DMS114 treated with DMSO at 0.1 percent for 48 hours (cell line): ENCODE results near the gene PYCR2.
"Not testable (repeated sequence)": the region's sequence is repeated elsewhere in the genome, so short reads cannot be mapped to it uniquely, and the experiment has no call there.

Source experiments
- DNase-seq: peaks from one replicate; lab custom pipeline; 2025; ENCODE audit not compliant: unreplicated experiment; lab: John Stamatoyannopoulos, UW

Gene PYCR2

GRCh38 chr1:225923692-225924555 is at the start of gene PYCR2:
Gene PYCR2 (minus strand): TSS chr1:225924250. CDS start chr1:225924110, 140 bp downstream.
- DNase-seq = peak; percentile 86

DNA sequence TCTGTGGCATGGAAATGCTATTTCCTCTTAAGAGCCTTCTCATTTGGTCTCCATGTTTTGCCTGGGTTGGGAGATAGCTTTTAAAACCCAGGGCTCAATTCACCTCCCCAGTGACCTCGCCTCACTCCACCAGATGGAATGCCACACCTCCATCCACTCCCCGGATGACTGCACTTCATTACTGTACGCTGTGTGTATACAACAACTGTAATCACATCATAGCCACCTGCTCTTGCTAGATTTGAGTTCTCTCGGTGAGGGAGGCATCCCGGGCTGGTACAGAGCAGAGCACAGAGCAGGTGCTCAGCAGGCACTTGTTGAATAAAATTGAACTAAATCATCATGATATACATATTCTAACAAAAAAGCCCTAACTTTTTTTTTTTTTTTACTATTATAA is 49.1 kb upstream of the PYCR2 start:
- DNase-seq = no peak

- no peak for DNase-seq
These were observed 48.5 kb upstream of the PYCR2 start for GRCh38 chr1:225972344-225973152.

GRCh38 chr1:225970592-225971157 is 46.6 kb upstream of the PYCR2 start:
- DNase-seq = not testable (repeated sequence)

GRCh38 chr1:225969751-225970150 is 45.7 kb upstream of the PYCR2 start:
- not testable (repeated sequence) for DNase-seq

DNA sequence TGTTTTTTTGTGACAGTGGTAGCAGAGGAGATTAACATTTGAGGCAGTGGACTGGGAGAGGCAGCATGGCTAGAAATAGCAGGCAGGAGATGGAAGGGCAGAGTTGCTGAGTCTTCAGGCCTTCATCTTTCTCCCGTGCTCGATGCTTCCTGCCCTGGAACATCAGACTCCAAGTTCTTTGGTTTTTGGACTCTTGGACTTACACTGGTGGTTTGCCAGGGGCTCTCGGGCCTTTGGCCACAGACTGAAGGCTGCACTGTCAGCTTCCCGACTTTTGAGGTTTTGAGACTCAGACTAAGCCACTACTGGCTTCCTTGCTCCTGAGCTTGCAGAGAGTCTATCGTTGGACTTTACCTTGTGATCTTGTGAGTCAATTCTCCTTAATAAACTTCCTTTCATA is 41.2 kb upstream of the PYCR2 start:
- no peak for DNase-seq

DNA sequence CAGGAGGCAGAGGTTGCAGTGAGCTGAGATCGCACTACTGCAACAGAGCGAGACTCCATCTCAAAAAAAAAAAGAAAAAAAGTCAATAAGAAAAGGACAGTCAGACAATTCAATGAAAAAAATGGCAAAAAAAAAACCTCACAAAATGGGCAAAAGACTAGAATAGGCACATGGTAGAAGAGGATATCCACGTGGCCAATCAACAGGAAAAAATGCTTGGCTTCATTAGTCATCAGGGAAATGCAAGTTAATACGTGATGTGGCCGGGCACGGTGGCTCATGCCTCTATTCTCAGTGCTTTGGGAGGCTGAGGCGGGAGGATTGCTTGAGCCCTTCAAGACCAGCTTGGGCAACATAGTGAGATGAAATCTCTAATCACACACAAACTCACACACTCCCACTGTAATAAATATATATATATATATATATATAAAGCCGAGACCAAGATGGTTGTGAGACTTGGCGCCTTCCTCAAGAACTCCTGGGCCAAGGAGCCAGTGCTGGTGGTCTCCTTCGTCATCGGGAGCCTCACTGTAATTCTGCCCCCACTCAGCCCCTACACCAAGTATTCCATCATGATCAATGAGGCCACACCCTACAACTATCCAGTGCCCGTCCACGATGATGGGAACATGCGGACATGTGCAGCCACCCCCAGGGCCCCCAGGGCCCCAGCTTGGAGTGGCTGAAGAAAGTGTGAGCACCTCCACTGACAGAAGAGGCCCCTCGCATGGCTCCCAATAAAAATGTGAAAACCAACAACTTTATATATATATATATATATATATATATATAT is 39.9 kb upstream of the PYCR2 start:
- DNase-seq = no peak

DNA sequence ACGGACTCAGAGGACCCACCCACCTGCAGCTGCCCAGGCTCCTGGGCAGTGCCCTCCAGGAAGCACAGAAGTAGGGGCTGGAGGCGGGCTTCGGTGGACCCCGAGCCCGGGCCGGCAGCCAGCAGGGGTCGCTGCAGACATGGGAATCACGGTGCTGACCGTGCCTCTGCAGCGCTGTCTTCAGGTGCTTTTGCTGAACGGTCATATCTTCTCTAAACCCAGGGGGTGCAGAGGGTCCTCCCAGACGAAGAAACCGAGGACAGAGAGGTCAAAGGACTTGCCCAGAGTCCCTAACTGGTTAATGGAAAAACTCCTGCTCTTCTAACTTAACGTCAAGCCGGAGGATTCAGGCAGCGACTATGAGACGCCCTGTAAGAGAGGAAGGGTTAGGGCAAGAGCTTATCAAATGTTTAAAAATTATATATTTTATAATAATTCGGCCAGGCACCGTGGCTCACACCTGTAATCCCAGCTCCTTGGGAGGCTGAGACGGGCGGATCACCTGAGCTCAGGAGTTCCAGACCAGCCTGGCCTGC is 38.5 kb upstream of the PYCR2 start:
- DNase-seq = no peak

DNA sequence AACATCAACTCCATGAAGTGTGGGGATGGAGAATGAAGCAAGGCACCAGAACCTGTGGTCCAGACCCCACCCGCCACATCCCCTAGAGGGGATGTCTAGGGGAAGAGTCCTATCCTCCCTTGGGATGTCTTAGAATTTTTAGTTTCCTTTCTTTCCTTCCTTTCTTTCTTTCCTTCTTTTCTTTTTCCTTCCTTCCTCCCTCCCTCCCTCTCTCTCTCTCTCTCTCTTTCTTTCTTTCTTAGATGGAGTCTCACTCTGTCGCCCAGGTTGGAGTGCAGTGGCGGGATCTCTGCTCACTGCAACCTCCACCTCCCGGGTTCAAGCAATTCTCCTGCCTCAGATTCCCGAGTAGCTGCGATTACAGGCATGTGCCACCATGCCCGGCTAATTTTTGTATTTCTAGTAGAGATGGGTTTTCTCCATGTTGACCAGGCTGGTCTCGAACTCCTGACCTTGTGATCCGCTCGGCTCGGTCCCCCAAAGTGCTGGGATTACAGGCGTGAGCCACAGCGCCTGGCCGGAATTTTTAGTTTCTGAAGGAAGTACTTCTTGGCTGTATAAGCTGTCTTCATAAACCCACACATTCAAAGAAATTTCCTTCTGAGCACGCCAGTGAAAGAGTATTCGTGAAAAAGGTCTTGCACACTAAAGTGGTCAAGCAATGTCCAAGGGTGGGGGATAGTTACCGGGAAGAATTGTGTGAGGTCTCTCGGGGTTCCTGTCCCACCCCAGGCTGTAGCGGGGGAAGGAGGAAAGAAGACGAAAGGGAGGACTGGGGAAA is 37.8 kb upstream of the PYCR2 start:
- DNase-seq = no peak

DNA sequence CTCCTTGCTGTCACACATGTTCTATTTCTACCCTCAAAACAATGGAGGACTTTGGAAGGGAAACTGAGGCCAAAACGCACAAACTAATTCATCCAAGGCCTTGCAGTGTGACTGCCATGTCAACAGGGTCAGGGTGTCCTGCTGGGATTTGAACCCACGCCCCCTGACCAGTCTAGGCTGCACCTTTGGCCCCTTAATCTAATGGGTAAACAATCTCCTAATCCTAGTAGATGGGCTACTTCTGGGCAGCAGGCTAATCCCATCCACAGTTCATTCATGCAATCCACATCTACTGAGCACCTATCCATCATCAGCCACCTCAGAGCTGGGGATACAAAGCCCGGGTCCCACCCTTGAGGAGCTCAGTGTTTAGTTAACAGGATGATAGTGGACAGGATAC is 34.0 kb upstream of the PYCR2 start:
- DNase-seq = no peak

GRCh38 chr1:225954753-225955152 is 30.7 kb upstream of the PYCR2 start:
- DNase-seq = no peak

GRCh38 chr1:225953315-225953714 is 29.3 kb upstream of the PYCR2 start:
- DNase-seq = no peak

DNA sequence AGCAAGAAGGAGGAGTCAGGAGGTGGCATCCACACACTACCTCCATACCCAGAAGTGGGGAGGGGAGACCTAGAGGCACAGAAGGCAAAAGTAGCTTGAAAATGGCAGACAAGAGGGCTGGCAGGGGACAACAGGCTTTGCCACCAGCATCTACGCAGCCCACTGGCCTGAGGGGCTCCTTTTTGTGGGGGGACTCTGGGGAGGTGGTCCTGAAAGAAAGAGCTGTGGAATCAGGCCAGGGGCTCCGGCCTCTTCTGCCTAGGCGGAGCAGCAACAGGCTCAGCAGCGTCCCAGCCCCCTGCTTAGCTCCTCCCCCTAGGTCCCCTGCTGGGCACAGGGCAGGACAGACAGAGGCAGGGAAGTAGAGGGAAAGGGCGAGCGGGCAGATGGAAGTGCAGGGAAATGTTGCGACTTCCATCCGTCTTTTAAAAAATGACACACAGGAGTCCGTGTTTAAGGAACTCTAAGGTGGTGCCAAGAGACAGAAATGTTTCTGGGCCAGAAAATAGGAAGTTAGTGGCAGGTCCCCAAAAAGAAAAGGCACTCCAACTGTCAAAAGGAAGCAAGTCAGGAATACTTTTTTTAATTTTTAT is 27.0 kb upstream of the PYCR2 start:
- no peak for DNase-seq

DNA sequence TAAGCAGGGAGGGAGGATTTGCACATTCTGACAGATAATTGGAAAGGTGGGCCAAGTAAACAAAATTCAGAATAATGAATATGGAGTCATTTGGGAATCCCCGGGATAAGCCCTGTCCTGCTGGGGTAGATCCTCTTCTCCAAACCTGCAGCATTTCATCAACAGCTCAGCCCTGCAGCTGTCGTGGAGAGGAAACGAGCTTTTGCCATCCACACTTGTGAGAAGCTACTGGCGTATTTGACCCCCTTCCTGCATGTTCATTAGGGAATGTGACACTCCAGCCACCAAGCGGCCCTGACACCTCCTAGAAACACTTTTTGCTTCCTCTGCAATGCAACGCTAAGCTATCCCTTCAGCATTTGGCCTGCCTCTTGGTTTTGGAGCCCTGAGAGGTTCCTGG is 25.0 kb upstream of the PYCR2 start:
- no peak for DNase-seq

DNA sequence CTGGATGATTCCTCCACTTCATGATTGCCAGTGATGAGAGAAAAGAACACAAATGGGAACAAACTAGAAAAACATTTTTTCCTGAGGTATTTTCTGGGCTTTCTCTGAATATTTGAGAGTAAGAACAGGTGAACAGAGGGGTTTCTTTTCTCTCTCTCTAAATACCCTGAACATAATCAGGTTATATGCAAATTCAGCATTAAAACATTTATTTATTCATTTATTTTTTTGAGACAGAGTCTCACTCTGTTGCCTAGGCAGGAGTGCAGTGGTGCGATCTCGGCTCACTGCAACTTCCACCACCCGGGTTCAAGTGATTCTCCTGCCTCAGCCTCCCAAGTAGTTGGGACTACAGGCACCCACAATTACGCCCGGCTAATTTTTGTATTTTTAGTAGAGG is 22.8 kb upstream of the PYCR2 start:
- no peak for DNase-seq

GRCh38 chr1:225946082-225946620 is 22.1 kb upstream of the PYCR2 start:
- DNase-seq = no peak

DNA sequence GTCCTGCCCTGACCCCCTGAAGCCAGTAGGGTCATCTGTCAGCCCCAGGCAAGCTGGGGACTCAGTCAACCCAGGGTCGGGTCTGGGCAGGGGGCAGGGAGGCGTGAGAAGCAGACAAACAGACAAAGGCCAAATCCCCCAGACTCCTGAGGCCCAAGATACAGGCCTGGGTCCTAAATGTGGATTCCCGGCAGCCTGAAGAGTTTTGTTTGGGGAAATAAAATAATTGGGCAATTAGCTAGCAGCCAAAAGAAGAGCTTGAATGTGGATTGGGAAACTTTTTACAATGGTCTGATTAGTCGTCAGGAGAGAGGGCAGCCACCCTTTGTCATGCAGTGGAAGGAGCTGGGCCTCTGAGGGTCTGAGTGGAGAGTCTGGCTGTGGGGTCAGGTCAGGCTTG is 21.5 kb upstream of the PYCR2 start:
- no peak for DNase-seq

- no peak for DNase-seq
These were observed 20.9 kb upstream of the PYCR2 start for GRCh38 chr1:225944951-225945350.

- no peak for DNase-seq
These were observed 20.3 kb upstream of the PYCR2 start for GRCh38 chr1:225944387-225944786.
